ENCODE data around the gene RPP40.
A peak's percentile ranks its signal among the peaks of the same experiment; 100 is the strongest.

Gene RPP40

GRCh38 chr6:4973982-4974745, 29.7 kb downstream of the RPP40 start:
- H2BK5ac ChIP-seq (ENCODE audit: low read depth, low read length, poor library complexity): peak overlapping the region; percentile 15
- H4K91ac ChIP-seq (ENCODE audit: low read depth, low read length): peak overlapping the region; percentile 7
- no peak overlapping the region for H3K4me3 ChIP-seq (ENCODE audit: low read depth, low read length)
- H3K14ac ChIP-seq (ENCODE audit: low read length): no peak overlapping the region
- no peak overlapping the region for H2AFZ ChIP-seq (ENCODE audit: insufficient read depth, low read length, poor library complexity)
- peak overlapping the region; percentile 7 for H2BK120ac ChIP-seq (ENCODE audit: insufficient read depth, low read length, poor library complexity)
- no peak overlapping the region for H3K18ac ChIP-seq (ENCODE audit: low read length)
- peaks cover 2% of the 10 kb centered on the region for H3K9me3 ChIP-seq (ENCODE audit: insufficient read depth, low read depth, low read length)
- no peak overlapping the region for H2BK12ac ChIP-seq (ENCODE audit: low read length)
- H2AK5ac ChIP-seq (ENCODE audit: low read length): no peak overlapping the region
- H4K12ac ChIP-seq (ENCODE audit: low read depth, low read length): no peak overlapping the region
- H3K27me3 ChIP-seq (ENCODE audit: insufficient read depth, low read length): no peaks in the 10 kb centered on the region
- H3K79me1 ChIP-seq (ENCODE audit: low read length): peaks cover 3% of the 10 kb centered on the region
- no peak overlapping the region for H3K4ac ChIP-seq (ENCODE audit: low read depth, low read length)
- peaks cover 16 to 22% of the 10 kb centered on the region in 2 experiments for H3K4me1 ChIP-seq (ENCODE audit: control insufficient read depth in 1 of 2, insufficient read depth in 2 of 2, low read length in 2 of 2)
- H3K27ac ChIP-seq (ENCODE audit: low read depth, low read length): peak overlapping the region; percentile 42
- H3K79me2 ChIP-seq (ENCODE audit: control insufficient read depth, insufficient read depth, low read length, poor library complexity): no peaks in the 10 kb centered on the region
- peak in 1 of 2 donors; percentile 41 for DNase-seq
- H3K36me3 ChIP-seq (ENCODE audit: control insufficient read depth in 1 of 2, insufficient read depth in 2 of 2, low read length in 2 of 2): peaks cover 0 to 1% of the 10 kb centered on the region in 2 experiments
- no peak overlapping the region for H3K9ac ChIP-seq (ENCODE audit: low read length)
- H3K23ac ChIP-seq (ENCODE audit: low read length): no peak overlapping the region
- WGBS (ENCODE audit: extremely low coverage, insufficient coverage, insufficient read length): no CpG with 5 or more reads among the region's 14 CpGs
- H4K8ac ChIP-seq (ENCODE audit: low read depth, low read length): no peak overlapping the region
- H3K4me2 ChIP-seq (ENCODE audit: low read length): peak overlapping the region; percentile 32

DNA sequence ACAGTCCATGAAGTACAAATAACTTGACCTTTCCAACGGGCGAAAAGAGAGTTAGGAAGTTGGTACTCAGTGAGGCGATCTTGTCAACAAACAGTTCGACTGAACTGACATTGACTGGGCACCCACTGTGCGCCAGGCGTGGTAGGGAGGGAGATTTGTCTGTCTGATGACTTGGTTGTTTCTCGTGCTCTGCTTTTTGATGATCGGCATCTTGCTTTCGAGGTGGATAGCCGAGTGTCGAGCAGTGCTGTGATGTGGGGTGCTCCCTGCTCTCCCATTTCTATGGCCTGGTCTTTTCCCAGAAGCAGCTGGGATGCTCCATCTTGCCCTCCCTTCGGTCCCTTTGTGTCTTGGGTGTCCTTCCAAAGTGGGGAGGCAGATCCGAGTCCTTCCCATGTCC, 30.4 kb downstream of the RPP40 start:
- H3K23ac ChIP-seq (ENCODE audit: low read length): no peak overlapping the region
- H3K4ac ChIP-seq (ENCODE audit: low read depth, low read length): no peak overlapping the region
- H2AFZ ChIP-seq (ENCODE audit: insufficient read depth, low read length, poor library complexity): no peak overlapping the region
- peak overlapping the region; percentile 42 for H3K27ac ChIP-seq (ENCODE audit: low read depth, low read length)
- H2BK12ac ChIP-seq (ENCODE audit: low read length): no peak overlapping the region
- no peak overlapping the region for H2BK5ac ChIP-seq (ENCODE audit: low read depth, low read length, poor library complexity)
- no peak overlapping the region for H2BK120ac ChIP-seq (ENCODE audit: insufficient read depth, low read length, poor library complexity)
- WGBS (ENCODE audit: extremely low coverage, insufficient coverage, insufficient read length): no CpG with 5 or more reads among the region's 13 CpGs
- H3K14ac ChIP-seq (ENCODE audit: low read length): no peak overlapping the region
- H3K9me3 ChIP-seq (ENCODE audit: insufficient read depth, low read depth, low read length): peaks cover 2% of the 10 kb centered on the region
- no peak overlapping the region for H3K4me3 ChIP-seq (ENCODE audit: low read depth, low read length)
- no peak overlapping the region for H3K18ac ChIP-seq (ENCODE audit: low read length)
- no peak overlapping the region for H4K8ac ChIP-seq (ENCODE audit: low read depth, low read length)
- peaks cover 3% of the 10 kb centered on the region for H3K79me1 ChIP-seq (ENCODE audit: low read length)
- peaks cover 16 to 22% of the 10 kb centered on the region in 2 experiments for H3K4me1 ChIP-seq (ENCODE audit: control insufficient read depth in 1 of 2, insufficient read depth in 2 of 2, low read length in 2 of 2)
- no peaks in the 10 kb centered on the region for H3K36me3 ChIP-seq (ENCODE audit: control insufficient read depth in 1 of 2, insufficient read depth in 2 of 2, low read length in 2 of 2)
- no peaks in the 10 kb centered on the region for H3K79me2 ChIP-seq (ENCODE audit: control insufficient read depth, insufficient read depth, low read length, poor library complexity)
- no peak for DNase-seq
- H4K12ac ChIP-seq (ENCODE audit: low read depth, low read length): no peak overlapping the region
- H2AK5ac ChIP-seq (ENCODE audit: low read length): no peak overlapping the region
- H4K91ac ChIP-seq (ENCODE audit: low read depth, low read length): peak overlapping the region; percentile 7
- H3K4me2 ChIP-seq (ENCODE audit: low read length): no peak overlapping the region
- H3K27me3 ChIP-seq (ENCODE audit: insufficient read depth, low read length): no peaks in the 10 kb centered on the region
- H3K9ac ChIP-seq (ENCODE audit: low read length): no peak overlapping the region

DNA sequence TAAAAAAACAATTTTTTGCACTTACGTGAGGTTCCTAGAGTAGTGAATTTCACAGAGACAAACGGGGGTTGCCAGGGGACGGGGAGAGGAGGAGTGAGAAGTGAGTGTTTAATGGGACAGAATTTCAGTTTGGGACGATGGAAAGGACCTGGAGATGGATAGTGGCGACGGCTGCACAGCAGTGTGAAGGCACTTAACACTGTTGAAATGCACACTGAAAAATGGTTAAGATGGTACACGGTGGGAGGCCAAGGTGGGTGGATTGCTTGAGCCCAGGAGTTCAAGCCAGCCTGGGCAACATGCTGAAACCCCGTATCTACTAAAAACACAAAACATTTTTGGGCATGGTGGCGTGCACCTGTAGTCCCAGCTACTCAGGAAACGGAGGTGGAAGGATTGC, 31.4 kb downstream of the RPP40 start:
- Histone ChIP-seq H2BK12ac (ENCODE audit: low read length) (no peak overlapping the region), H4K8ac (ENCODE audit: low read depth, low read length) (no peak overlapping the region), H3K79me1 (ENCODE audit: low read length) (peaks cover 3% of the 10 kb centered on the region), H3K9me3 (ENCODE audit: insufficient read depth, low read depth, low read length) (no peaks in the 10 kb centered on the region), H3K36me3 (ENCODE audit: control insufficient read depth in 1 of 2, insufficient read depth in 2 of 2, low read length in 2 of 2) (no peaks in the 10 kb centered on the region), H3K18ac (ENCODE audit: low read length) (no peak overlapping the region), H3K4me3 (ENCODE audit: low read depth, low read length) (no peak overlapping the region), H2AFZ (ENCODE audit: insufficient read depth, low read length, poor library complexity) (no peak overlapping the region), H2AK5ac (ENCODE audit: low read length) (no peak overlapping the region), H2BK5ac (ENCODE audit: low read depth, low read length, poor library complexity) (no peak overlapping the region), H3K4ac (ENCODE audit: low read depth, low read length) (no peak overlapping the region), H3K27ac (ENCODE audit: low read depth, low read length) (no peak overlapping the region), H3K23ac (ENCODE audit: low read length) (no peak overlapping the region), H2BK120ac (ENCODE audit: insufficient read depth, low read length, poor library complexity) (no peak overlapping the region), H3K14ac (ENCODE audit: low read length) (no peak overlapping the region), H3K9ac (ENCODE audit: low read length) (no peak overlapping the region), H3K4me2 (ENCODE audit: low read length) (no peak overlapping the region), H3K4me1 (ENCODE audit: control insufficient read depth in 1 of 2, insufficient read depth in 2 of 2, low read length in 2 of 2) (peaks cover 16 to 22% of the 10 kb centered on the region in 2 experiments), H3K27me3 (ENCODE audit: insufficient read depth, low read length) (no peaks in the 10 kb centered on the region), H4K91ac (ENCODE audit: low read depth, low read length) (no peak overlapping the region), H3K79me2 (ENCODE audit: control insufficient read depth, insufficient read depth, low read length, poor library complexity) (no peaks in the 10 kb centered on the region), H4K12ac (ENCODE audit: low read depth, low read length) (no peak overlapping the region)
- DNase-seq: no peak
- 100% methylated on average over 2 of the region's 10 CpGs for WGBS (ENCODE audit: extremely low coverage, insufficient coverage, insufficient read length)

DNA sequence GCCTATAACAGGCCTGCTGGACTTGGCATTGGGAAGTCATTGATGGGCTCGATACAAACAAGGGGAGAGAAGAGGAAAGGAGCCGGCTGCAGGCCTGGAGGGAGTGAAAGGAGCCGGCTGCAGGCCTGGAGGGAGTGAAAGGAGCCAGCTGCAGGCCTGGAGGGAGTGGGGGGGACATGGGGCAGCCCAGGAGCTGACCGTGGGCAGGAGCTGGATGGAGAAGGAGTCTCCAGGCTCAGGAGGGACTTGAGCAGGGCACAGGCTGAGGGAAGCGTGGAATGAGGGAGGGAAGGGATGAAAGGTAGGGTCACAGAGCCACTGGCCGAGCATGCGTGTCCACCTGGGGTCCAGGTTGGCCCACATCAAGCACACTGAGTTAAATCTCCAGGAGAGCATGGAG, 32.0 kb downstream of the RPP40 start:
- H3K9me3 ChIP-seq (ENCODE audit: insufficient read depth, low read depth, low read length): no peaks in the 10 kb centered on the region
- H4K91ac ChIP-seq (ENCODE audit: low read depth, low read length): no peak overlapping the region
- peaks cover 16 to 22% of the 10 kb centered on the region in 2 experiments for H3K4me1 ChIP-seq (ENCODE audit: control insufficient read depth in 1 of 2, insufficient read depth in 2 of 2, low read length in 2 of 2)
- H3K23ac ChIP-seq (ENCODE audit: low read length): peak overlapping the region; percentile 62
- no peaks in the 10 kb centered on the region for H3K36me3 ChIP-seq (ENCODE audit: control insufficient read depth in 1 of 2, insufficient read depth in 2 of 2, low read length in 2 of 2)
- no peak for DNase-seq
- no peak overlapping the region for H3K27ac ChIP-seq (ENCODE audit: low read depth, low read length)
- H3K9ac ChIP-seq (ENCODE audit: low read length): no peak overlapping the region
- no peak overlapping the region for H4K8ac ChIP-seq (ENCODE audit: low read depth, low read length)
- H3K4ac ChIP-seq (ENCODE audit: low read depth, low read length): no peak overlapping the region
- H3K4me3 ChIP-seq (ENCODE audit: low read depth, low read length): peak overlapping the region; percentile 45
- H3K18ac ChIP-seq (ENCODE audit: low read length): no peak overlapping the region
- no peaks in the 10 kb centered on the region for H3K27me3 ChIP-seq (ENCODE audit: insufficient read depth, low read length)
- H3K79me1 ChIP-seq (ENCODE audit: low read length): peaks cover 3% of the 10 kb centered on the region
- no peak overlapping the region for H2AFZ ChIP-seq (ENCODE audit: insufficient read depth, low read length, poor library complexity)
- no peak overlapping the region for H2BK120ac ChIP-seq (ENCODE audit: insufficient read depth, low read length, poor library complexity)
- WGBS (ENCODE audit: extremely low coverage, insufficient coverage, insufficient read length): no CpG with 5 or more reads among the region's 7 CpGs
- no peak overlapping the region for H2BK5ac ChIP-seq (ENCODE audit: low read depth, low read length, poor library complexity)
- H4K12ac ChIP-seq (ENCODE audit: low read depth, low read length): no peak overlapping the region
- H2BK12ac ChIP-seq (ENCODE audit: low read length): peak overlapping the region; percentile 61
- peak overlapping the region; percentile 6 for H3K14ac ChIP-seq (ENCODE audit: low read length)
- H3K79me2 ChIP-seq (ENCODE audit: control insufficient read depth, insufficient read depth, low read length, poor library complexity): no peaks in the 10 kb centered on the region
- peak overlapping the region; percentile 30 for H2AK5ac ChIP-seq (ENCODE audit: low read length)
- H3K4me2 ChIP-seq (ENCODE audit: low read length): no peak overlapping the region
